Measurements from ENCODE around the gene NME1.

- TF ChIP-seq POLR2AphosphoS5 (IDR thresholded peaks at IDR 0.05; ENCODE audit: insufficient read depth, low read depth, low read length) (no peak), CTCF (IDR thresholded peaks at IDR 0.05; ENCODE audit: extremely low read depth in 1 of 2, insufficient read depth in 1 of 2, low read depth in 1 of 2, low read length in 2 of 2) (no peak), MYC (IDR thresholded peaks at IDR 0.05; ENCODE audit: low read depth, low read length) (no peak), POLR2A (IDR thresholded peaks at IDR 0.05; ENCODE audit: low read depth, low read length) (no peak), MAX (IDR thresholded peaks at IDR 0.05; ENCODE audit: insufficient read depth, insufficient read length) (no peak), EZH2 (IDR thresholded peaks at IDR 0.05; ENCODE audit: borderline replicate concordance, low read depth, low read length, severe bottlenecking) (no peak), FOS (IDR thresholded peaks at IDR 0.05; ENCODE audit: borderline replicate concordance, insufficient read depth, low read length) (no peak), JUN (IDR thresholded peaks at IDR 0.05; ENCODE audit: borderline replicate concordance, insufficient read depth, insufficient read length, low read depth) (no peak), GATA2 (IDR thresholded peaks at IDR 0.05; ENCODE audit: insufficient read depth, insufficient read length, low read depth, low read length) (no peak)
Measured at GRCh38 chr17:51107778-51108177, 45.6 kb upstream of the NME1 start.
